NCI-H1417 (cell line): ENCODE data around the gene TEAD4.

Experiments
- DNase-seq, 3 experiments: peaks; one replicate each; lab custom pipeline; 2025; lab: John Stamatoyannopoulos, UW

Gene TEAD4

DNA sequence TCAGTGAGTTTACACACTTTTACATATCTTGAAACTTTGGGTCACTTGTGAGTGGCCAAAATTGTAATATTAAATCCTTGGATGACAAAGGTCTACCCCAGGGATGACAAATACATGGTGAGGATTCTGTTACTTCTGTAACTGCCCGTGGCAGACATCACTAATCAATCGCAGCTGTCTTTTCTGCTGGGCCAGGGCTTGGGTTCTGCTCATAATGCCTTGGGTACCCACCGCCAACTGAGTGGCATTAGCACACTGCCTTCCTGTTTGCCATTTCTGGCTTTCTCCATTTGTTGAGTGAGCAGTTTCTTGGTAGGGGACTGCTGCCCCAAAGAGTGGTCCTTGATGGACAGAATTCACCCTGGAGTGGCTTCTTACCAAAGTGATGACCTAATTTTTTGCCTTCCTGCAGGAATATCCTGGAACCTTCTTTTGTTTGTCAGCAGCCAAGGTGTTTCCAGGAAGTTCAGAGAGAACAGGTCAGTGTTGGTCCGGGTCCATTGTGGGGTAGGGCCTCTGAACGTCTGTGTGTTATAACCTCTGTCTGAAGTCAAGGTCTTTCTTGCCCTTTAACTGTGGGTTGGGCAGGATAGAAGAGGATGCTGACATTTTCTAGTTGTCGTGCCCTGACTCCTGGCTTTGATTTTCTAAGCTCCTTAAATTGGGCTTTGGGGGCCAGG lies 124.2 kb downstream of the TEAD4 start:
- no peak for DNase-seq

DNA sequence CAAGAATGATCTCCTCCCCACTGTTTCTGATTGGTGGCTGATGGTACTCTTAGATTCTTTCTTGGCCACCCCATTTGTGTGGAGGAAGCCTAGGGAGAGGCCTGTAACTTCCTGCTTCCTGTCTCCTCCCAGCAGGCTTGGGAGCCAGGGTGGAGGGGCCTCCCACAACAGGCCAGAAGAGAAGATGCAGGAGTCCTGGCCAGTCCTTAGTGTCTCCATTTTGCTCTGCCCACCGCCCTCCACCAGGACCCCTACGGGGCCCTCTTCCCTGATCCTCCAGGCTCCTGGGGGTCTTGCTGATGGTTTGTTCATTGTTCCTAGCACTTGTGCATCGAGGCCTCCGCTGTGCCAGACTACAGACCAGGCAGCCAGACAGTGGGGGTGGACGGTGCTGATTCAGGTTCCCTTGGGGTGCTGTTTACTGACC lies 124.7 kb downstream of the TEAD4 start:
- no peak for DNase-seq

- no peak for DNase-seq
Measured at GRCh38 chr12:3084742-3085141, 125.5 kb downstream of the TEAD4 start.

GRCh38 chr12:3085341-3086139 lies 126.3 kb downstream of the TEAD4 start:
- DNase-seq, result no peak

DNA sequence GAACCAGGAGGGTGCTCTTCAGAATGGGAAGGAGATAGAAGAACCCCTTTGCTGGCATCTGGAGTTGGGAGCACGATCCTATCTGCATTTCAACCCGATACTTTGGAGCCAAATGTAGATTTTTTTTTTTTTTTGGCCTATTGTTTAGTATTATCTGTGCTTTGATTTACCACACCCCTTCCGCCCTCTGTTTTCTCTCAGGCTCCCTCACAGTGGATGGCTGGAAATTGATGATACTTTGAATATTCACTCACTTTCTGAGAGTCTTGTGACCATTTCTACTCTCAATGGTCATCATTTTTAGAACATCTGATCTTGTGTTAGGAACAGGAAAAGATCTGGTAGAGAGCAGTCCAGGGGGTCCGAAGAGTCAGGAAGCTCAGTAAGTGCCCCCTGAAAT lies 127.0 kb downstream of the TEAD4 start:
- DNase-seq, result no peak

DNA sequence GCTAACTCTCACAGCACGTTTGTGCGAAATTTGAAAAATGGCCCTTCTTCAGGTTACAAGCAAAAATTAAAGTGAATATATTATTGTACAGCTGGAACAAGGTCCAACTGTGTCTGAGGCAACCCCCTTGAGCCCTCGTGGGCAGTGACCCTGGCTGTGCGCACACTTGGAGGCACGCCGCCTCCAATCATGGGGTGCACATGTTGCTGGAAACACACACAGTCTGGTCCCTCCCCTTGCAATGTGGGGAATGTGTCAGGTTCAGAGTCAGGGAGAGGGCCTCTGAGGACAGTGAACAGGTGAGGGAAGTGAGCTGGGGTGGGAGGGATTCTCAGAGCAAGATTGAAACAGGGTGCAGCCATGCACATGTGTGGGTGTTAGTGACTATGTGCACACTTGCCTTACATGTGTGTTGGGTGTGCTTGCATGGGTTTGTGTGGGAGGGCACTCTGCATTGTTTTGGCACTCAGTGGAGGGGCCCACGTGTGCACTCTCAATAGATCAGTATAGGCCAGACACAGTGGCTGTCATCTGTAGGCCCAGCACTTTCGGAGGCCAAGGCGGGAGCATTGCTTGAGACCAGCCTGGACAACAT lies 127.6 kb downstream of the TEAD4 start:
- no peak for DNase-seq

DNA sequence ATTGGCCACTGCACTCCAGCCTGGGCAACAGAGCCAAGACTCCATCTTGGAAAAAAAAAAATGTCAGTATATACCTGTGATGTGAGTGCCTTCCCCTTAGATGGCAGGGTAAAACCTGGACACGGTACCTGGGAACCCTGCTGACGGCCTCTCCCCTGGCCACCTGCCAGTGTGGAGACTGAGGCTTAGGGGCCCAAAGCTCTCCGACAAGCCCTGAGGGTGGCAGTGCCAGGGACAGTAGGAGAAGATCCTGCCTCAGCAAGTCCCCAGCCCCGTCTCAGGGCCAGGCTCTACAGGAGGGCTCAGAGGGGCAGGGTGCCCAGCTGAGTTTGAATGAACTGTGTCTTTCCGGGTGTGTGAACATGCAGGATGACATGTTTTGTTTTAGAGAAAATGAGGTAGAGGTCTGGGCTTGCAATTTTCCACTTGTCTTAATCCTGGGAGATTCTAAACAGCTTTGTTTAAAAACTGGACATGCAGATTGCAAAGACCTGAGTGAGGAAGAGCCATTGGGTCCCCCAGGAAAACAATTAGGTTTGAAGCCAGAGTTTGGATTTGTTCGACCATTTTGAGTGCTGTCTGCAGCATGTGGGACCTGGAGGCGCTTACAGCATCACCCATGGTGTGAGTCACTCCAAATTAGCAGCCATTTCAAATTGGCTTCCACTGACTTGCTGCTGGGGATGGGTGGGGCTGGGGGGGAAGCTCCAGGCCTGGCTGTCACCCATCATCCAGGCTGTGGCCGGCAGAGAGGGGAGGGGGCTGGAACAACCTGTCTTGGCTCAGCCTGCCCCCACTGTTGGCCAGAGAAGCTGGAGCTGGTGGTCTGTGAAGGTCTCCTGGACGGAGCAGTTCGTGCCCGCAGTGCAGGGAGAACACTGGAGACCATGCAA lies 128.8 kb downstream of the TEAD4 start:
- peak in 2 of 3 experiments; percentile 18 to 56 for DNase-seq

DNA sequence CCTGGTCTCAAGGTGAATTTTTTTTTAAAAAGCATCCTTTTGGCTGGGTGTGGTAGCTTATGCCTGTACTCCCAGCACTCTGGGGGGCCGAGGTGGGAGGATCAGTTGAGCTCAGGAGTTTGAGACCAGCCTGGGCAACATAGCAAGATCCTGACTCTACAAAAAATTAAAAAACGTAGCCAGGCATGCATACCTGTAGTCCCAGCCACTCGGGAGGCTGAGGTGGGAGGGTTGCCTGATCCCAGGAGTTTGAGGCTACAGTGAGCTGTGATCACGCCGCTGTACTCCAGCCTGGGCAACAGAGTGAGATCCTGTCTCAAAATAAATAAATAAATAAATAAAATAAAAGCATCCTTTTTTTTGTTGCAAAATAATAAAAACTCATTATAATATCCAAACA lies 130.4 kb downstream of the TEAD4 start:
- DNase-seq, result no peak
